HG03342 (cell line): ENCODE measurements around the gene ADGRA3.

Source experiments
- ATAC-seq: cut with Tn5 transposase; IDR thresholded peaks from one replicate; pipeline ENCODE4 v1.9.1; 2021; ENCODE audit warnings: mild to moderate bottlenecking, moderate library complexity; ENCODE audit not compliant: unreplicated experiment

ADGRA3 gene

DNA sequence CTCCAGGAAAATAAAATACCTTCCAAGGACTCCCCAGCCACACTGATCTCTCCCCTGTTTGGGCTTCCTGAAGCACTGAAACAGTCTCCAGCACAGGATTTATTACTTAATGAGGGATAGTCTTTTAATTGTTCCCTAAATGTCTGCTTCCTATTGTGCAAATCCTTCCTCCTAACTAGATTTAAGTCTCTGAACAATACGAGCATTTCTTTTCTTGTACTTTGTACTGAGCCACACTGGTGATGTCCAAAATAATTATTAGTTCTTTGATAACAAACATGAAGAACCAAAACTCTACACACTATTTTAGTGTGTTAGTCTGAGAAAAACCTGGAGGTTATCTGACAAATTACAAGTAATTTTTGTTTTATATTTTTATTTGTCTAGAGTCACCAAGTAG is 5.1 kb downstream of the ADGRA3 start:
- ATAC-seq = no peak

DNA sequence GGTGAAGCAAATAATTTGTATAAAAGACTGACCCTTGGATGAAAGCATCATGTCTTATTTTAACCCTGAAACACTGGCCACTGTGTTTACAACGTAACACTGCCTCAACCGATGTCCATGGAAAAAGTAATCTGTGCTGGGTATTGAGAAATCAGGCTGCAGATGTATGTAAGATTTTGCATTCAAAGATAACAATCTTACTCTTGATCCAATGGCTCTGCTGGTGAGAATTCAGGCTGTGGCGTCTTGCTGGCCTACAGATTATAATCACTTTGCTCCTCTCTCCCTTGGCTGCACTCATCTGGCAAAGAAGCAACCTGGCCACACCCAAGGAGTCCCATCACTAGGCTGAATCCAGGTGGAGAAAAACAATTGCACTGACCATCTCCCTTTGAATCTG is 7.5 kb downstream of the ADGRA3 start:
- no peak for ATAC-seq

DNA sequence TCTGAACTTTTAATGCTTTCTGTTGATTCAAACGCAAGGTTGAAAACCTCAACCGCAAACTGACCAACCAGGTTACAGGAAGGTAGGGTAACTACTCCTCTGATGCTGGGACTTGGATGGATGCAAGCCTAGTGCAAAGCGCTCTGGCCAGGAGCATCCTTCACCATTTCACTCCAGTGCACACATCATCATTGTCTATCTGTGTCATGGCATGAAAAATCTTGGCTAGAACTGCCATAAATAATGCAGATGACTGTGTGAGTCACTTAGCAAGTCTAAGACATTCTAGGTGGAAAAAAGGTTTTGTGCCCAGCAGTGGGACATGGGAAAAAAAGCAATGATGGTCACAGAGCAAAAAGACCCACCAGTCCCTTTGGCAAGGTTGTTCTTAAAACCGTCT is 10.9 kb downstream of the ADGRA3 start:
- ATAC-seq = no peak

DNA sequence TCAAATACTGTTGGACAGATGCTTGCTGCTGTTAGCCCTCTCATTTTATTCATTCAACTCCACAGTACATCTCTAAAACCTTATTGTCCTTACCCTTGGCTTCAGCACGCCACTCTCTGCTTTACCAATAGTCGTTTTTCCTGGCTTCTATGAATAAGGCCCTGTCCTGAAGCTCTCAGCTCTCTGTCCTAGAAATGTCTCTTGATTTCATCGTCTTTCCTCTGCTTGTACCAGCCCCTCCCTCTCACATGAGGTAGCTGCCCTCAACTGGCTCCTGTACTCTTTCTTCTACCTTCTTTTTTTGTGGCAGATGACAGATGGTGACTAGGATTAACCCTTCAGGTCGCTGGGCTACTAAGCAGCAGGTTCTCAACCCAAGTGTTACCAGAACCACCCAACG is 11.4 kb downstream of the ADGRA3 start:
- ATAC-seq = no peak

DNA sequence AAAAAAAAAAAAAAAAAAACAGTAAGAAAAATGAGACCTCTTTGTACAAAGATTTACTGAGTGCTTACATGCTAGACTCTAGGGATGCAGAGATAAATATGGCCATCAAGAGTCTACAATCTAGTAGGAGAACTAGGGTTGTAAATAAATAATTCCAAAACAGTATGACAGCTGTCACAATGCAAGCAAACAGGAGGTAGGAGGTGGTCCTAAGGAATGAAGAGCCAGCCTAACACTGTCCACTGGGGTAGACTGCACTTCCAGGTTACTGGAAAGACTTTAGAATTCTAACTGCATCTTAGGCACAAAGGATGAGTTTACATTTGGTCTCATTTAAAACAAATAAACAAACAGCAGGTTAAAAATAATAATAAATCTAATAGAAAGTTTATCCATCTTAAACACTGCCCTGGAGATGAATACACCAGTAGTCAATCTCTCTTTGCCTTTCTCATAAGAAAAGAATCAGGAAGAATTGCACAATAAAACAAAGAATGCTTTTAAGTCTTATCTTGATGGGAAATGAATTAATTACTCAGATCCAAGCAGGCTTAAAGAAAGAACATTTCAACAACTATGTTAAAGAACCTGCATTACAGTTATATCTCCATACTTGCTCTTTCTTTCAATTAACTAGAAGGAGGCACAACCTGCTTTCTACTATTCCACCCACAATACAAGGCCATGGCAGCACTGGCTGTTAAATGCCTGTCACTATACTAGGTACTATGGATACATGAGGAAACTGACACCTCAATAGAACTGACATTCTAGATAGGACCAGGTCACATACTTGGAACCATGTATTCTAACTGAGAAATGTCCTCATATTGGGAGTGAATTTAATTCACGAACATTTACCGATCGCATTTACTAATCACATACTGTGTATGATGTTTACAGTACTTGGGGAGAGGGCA is 12.7 kb downstream of the ADGRA3 start:
- no peak for ATAC-seq

DNA sequence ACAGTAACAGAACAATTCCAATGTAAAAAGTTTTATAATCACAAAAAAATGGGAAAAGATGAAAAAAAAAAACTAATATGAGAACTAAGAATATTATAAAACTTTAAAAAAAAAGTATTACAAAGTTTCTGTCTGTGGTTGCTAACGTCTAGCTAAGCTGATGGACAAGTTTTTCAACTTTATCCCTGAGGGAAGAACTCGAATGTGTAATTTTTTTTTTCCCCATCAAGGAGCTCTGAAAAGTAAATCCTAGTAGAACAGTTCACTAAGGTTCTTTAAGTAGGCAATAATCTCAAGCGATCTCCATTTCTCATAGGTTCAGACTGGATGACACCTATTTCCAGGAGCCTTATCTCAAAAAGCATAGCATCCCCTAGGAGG is 14.2 kb downstream of the ADGRA3 start:
- no peak for ATAC-seq

DNA sequence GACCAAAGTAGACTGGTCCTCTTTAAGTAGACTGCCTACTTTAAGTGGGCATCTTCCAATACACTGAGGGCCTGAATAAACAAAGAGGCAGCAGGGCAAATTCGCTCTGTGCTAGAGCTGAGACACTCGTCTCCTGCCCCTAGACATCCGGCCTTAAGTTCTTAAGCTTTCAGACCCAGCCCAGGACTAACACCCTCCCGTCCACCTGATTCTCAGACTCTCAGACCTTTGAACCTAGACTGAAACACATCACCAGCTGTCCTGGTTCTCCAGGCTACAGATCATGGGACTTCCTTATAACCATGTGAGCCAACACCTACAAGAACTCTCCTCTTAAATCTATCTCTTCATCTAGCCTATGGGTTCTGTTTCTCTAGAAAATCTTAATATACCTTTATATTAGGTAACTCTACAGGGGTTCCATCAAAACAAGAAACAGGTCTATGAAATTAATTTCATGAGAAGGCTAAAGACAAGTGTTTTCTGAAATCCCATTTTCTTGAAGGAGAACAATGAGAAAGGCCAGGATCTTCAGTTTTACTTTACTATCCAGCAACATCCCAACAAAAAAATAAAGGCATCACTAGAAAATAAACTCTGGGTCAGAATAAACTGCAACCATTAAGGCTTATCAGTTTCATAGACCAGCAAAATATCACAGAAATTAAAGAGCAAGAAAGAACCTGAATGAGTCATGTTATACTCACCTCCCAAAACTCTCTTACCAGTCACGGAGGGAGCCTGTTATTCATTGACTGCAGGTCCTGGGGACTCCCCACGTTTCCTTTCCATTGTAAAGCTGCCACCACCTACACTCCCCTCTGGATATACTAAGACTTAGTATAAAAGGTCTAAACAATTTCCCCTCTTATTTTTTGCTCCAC is 14.8 kb downstream of the ADGRA3 start:
- ATAC-seq = peak; percentile 67

DNA sequence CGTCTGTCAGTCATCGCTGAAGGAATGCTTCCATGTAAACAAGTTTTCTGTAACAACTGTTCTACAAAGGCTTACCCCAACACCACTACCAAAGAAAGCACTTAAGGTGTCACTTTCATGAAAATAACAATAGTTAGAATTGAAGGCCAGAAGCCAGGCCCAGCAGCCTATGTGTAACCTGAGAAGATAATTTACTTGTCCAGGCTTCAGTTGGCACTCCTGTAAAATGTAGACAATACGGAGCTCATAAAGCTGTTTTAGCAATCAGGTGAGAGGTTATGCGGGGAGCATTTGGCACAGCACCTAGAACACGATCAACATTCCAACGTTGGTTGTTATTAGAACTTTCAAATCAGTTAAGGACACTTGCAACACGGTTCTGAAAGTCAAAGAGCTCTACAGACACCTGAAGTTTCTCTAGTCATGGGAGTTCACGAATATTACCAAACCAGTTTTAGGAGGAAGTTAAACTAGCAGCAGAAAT is 15.7 kb downstream of the ADGRA3 start:
- ATAC-seq = no peak

DNA sequence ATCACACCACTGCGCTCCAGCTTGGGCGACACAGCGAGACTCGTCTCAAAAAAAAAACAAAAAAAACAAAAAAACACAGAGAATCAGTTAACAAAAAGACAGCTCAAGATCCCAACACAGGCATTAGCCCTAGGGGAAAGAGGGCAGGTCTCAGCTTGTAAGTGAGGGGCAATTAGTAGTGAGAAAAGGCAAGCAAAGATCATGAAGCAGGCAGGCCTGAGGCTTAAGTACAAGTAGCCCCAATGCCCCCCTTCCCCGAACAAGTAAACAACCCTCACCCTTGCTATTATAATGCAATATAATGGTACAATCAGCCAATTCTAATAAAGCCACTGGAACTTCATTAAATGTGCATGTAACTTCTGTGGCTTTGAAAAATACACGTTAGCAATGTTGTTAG is 17.0 kb downstream of the ADGRA3 start:
- ATAC-seq = no peak

DNA sequence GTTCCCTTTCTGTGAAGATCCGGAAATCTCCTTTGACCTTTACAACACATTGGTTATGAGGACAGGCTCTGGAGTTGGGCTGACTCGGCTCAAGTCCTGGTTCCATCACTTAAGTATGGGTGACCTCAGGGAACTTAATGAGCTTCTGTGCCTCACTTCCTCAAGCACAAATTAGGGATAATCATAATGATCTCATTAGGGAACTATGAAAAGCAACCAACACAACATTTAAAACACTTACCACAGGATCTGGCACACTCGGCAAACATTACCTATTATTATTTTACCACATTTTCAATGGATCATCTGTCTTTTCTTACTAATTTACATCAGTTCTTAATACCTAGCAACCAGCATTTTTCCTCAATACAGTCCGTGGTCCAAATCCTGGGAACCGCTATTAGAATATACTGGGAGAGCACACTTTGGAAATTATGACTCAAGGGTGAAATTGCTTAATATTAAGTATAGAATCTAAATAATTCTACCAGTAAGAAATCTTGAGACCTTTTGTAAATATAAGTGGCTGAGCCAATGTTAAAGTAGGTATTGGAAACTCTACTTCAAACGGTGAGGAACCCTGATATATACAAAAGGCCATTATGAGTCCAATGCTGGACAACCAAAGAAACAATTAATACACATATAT is 19.6 kb downstream of the ADGRA3 start:
- no peak for ATAC-seq

DNA sequence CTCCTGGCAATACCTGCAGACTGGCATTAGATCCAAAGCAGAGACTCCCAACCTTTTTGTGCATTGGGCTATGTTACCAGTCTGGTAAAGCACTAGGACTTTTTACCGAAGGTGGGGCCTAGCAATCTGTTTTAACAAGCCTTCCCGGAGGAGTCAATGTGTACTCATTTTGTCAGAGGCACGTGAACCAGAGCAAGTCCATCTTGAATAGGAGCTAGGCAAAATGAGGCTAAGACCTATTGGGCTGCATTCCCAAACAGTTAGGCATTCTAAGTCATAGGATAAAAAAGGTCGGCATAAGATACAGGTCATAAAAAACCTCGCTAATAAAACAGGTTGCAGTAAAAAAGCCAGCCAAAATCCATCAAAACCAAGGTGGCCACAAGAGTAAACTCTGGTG is 22.3 kb downstream of the ADGRA3 start:
- no peak for ATAC-seq

DNA sequence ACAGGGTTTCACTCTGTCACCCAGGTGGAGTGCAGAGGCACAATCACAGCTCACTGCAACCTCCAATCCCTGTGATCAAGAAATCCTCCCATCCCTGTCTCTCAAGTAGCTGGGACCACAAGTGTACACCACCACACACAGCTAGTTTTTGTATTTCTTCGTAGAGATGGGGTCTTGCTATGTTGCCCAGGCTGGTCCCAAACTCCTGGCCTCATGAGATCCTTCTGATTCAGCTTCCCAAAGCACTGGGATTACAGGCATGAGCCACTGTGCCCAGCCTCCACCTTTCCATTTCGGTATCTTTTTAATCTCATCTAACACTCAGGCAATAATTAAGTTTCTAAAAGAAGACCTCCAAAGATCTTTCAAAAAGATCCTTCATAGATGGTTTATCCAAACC is 22.9 kb downstream of the ADGRA3 start:
- no peak for ATAC-seq

DNA sequence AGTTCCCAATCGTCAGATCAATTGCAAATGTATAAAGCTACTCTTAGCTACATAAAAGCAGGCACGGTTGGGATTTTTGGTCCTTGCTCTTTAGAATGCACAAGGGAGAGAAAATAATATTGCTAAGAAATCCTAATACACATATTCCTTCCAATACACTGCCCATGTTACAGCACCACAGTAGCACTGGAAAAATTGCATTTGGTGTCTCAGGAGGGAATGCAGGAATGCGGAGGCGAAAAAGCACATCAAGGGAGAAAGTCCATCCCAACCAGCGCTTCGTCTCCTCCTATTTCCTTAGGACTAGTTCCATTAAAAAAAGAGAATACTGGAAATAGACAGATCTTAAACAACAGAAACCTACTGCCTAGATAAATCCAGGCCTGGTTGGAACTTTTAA is 23.9 kb downstream of the ADGRA3 start:
- no peak for ATAC-seq

DNA sequence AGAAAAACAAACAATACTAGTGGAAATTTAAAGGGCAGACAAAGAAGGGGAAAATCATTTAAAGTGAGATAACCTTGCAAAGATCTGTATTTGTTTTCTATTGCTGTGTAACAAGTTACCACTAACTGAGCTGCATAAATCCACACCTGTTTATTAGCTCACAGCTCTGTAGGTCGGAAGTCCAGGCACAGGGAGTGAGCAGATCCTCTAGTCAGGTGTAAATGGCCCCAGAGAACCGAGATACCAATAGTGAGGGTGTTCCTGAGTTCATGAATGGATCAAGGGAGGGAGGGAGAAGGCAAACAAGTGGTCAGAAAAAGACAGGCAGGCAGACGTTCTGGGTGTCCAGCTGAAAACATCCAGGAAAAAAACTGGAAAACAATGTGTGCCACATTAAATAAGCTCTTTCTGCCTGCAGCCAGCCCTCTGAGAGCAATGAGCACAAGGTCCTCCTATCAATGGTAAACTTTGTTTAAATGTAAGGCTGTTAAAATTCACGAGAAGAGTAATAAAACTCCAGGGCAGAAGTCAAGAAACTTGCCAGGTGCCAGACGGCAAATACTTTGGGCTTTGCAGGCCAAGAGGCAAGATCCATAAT is 25.0 kb downstream of the ADGRA3 start:
- no peak for ATAC-seq

DNA sequence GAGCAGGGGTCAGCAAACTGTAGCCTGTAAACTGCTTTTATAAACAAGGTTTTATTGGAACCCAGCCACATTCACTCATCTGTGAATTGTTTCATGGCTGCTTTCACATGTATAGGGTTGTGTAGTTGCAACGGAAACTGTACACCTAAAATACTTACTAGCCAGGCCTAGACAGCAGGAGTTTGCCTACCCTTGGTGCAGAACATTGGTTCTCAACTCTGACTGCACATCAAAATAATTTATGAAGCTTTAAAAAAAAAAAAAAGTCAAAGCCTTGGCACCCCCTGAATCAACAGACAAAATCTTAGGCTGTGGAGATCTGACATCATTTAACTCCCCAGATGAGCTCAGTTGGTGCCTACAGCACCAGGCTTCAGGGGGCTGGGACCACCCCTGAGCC is 27.8 kb downstream of the ADGRA3 start:
- no peak for ATAC-seq

DNA sequence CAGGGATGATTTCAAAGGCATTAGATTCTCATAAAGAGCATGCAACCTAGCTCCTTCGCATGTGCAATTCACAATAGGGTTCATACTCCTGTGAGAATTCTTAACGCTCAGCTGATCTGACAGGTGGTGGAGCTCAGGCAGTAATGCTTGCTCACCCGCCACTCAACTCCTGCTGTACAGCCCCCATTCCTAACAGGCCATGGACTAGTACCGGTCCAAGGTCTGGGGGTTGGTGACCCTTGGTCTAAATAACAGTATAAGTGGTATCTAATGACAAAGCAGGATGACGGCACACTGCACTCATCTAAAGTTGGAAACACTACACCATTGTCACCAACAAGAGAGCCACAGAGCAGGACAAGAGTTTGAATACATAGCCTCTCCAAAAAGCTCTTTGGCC is 28.5 kb downstream of the ADGRA3 start:
- no peak for ATAC-seq

DNA sequence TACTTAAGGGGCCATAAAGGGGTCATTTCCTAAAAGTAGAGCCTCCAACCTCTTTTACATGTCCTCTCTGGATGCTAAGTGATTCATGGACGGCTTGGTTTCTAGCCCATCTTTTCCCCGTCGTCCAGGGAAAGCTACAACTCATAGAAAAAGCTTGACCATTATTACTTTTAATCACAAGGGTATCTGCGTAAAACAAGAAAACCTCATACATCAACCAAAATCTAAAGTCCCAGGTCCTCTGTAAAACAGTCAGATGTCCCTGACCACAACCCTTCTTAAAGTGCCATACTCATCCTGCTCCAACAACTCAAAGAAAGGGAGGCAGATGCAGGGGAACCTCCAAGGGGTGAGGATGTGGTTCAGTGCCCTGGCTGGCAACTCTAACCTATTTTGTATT is 29.6 kb downstream of the ADGRA3 start:
- ATAC-seq = no peak

DNA sequence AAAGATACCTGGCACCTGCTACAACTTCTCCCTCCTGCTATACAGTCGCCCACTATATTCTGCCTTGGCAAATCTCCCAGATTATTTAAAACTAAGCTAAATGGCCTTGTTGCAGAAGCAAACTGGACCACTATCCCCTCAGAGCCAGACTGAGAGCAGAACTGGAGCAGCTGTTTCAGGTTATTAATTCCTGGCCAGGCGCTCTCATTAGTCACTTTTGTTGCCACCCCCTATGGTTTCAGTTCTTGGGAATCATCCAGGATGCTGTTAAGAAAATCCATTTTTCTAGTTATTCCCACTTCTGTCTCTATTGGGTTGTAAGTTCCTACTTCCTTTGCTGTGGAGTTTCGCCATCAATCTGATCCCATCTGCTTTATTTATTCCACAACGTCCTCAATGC is 30.1 kb downstream of the ADGRA3 start:
- no peak for ATAC-seq

DNA sequence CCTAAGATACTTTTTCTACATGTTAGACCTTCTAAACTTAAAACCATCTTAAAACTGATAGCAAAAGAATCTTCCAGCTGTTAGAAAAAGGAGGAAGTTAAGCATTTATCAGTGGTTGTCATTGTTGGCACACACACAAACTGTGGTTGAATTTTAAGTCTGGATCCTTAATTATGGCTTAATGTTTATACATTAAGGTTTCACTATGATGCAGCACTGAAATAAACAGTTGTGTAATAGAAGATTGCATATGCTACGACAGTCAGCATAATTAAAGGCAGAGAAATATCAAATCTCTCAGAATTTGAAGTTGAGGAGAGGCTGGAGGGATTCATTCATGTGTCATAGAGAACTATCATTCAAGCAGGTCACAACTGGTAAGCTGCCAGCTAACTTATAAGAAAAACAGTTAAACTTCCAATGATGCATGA is 32.3 kb downstream of the ADGRA3 start:
- no peak for ATAC-seq

DNA sequence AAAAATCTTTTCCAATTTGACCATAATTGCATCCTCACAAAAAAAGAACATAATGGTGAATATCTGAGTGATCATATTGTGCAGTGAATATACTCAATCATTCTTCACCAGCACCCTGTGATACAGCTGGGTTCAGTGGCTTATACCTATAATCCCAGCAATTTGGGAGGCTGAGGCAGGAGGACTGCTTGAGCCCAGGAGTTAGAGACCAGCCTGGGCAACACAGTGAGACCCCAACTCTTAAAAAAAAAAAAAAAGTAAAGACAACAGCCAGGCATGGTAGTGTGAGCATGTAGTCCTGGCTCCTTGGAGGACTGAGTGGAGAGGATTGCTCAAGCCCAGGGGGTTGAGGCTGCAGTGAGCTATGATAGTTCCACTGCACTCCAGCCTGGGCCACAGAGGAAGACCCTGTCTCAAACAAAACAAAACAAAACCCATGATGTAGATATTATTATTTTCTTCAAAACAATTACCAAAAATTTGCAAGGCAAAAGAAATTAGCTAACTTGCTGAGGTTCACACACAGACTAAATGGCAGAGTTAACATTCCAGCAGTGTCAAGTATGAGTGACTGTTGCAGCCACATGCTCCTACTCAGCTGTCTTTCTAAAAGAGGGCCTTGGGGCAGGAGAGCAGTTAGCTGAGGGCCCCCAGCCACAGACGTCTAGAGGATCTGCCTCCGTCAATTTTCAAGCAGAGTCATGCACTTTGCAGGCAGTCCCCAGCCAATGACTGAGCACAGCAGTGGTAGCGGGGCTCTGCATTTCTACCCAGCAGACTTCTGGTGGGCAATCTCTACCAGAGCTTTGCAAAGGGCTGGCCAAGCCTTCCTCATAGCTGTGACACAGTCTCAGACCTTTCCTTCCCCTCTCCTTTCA is 33.4 kb downstream of the ADGRA3 start:
- ATAC-seq = no peak
